Mesothelial cell of epicardium (in vitro differentiated cells): ENCODE measurements around the gene UBE2D4. TPM values are rescaled to one million over a fixed set of nuclear protein-coding genes. Genes with fewer than 3 reads are reported as not detected.
"Not testable (repeated sequence)": the region's sequence is repeated elsewhere in the genome, so short reads cannot be mapped to it uniquely, and the experiment has no call there.

Experiments
- DNase-seq, 2 experiments: peaks; one replicate each; pipeline ENCODE4 v3.0.0; 2021; ENCODE audit warnings: low spot score in 2 of 2; ENCODE audit not compliant: unreplicated experiment in 2 of 2
- H3K27ac Mint-ChIP-seq: 2 replicates; pipeline ENCODE4 v1.8.0; 2021; ENCODE audit warnings: mixed read lengths
- H3K27me3 Mint-ChIP-seq: 2 replicates; pipeline ENCODE4 v1.8.0; 2021; ENCODE audit warnings: low read depth, mixed read lengths
- H3K36me3 Mint-ChIP-seq: 2 replicates; pipeline ENCODE4 v1.8.0; 2021; ENCODE audit warnings: mixed read lengths
- H3K4me1 Mint-ChIP-seq: 2 replicates; pipeline ENCODE4 v1.8.0; 2021; ENCODE audit warnings: mixed read lengths
- H3K4me3 Mint-ChIP-seq: 2 replicates; pipeline ENCODE4 v1.8.0; 2021; ENCODE audit warnings: mild to moderate bottlenecking, moderate library complexity, mixed read lengths
- H3K9me3 Mint-ChIP-seq: 2 replicates; pipeline ENCODE4 v1.8.0; 2021; ENCODE audit warnings: mixed read lengths
- total RNA-seq: library from RNA; stranded (reverse); gene quantifications from 3 replicates; pipeline ENCODE4 v1.2.1, GENCODE V29; 2021
- TF ChIP-seq, protein P1 (sequence below): fragments of 200-600 bp; sonication (generic); IDR thresholded peaks from one replicate; pipeline ENCODE4 v1.5.0; 2021; ENCODE audit warnings: antibody characterized with exemption; ENCODE audit not compliant: unreplicated experiment

The UBE2D4 gene
- total RNA-seq, 1 donor from 2014 or later: 10.1 TPM

DNA sequence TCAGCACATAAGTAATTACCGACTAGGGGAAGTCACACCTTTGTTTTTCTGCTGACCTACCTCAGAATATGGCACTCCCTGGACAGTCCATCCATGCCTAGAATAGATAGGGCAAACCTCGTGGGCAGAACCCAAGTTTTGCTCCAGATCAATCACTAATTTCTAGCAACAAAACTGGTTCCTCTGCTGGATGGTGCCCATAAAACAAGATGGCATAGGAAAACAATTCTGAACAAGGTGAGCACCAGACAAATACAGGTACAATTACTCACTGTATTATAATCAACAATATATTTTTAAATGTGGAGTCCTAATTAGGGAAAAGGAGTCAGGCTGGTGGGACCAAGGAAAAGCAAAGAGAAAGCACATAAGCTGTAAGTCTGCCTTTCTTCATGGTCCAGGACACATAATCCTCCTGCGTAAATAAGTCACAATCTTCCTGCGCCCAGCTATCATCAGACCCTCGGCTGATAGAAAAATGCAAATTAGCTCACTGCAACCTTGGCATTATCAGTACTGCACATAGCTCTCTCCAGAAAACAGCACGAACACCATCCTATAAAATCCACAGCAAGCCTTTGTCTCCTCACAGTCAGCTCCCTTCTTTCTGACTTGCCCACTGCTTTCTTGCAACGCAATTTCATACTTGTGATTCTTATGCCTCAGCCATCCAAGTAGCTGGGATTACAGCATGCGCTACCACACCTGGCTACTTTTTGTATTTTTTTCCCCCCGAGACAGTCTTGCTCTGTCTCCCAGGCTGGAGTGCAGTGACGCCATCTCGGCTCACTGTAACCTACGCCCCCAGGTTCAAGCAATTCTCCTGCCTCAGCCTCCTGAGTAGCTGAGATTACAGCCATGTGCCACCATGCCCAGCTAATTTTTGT is 34.9 kb upstream of the UBE2D4 start:
- Mint-ChIP-seq H3K9me3 (peaks cover 5% of the 10 kb centered on the region), H3K4me1 (peaks cover 21% of the 10 kb centered on the region), H3K4me3 (no peak overlapping the region), H3K27ac (no peak overlapping the region), H3K27me3 (no peaks in the 10 kb centered on the region), H3K36me3 (peaks cover 21% of the 10 kb centered on the region)
- no peak for DNase-seq
- TF ChIP-seq, protein P1, sequence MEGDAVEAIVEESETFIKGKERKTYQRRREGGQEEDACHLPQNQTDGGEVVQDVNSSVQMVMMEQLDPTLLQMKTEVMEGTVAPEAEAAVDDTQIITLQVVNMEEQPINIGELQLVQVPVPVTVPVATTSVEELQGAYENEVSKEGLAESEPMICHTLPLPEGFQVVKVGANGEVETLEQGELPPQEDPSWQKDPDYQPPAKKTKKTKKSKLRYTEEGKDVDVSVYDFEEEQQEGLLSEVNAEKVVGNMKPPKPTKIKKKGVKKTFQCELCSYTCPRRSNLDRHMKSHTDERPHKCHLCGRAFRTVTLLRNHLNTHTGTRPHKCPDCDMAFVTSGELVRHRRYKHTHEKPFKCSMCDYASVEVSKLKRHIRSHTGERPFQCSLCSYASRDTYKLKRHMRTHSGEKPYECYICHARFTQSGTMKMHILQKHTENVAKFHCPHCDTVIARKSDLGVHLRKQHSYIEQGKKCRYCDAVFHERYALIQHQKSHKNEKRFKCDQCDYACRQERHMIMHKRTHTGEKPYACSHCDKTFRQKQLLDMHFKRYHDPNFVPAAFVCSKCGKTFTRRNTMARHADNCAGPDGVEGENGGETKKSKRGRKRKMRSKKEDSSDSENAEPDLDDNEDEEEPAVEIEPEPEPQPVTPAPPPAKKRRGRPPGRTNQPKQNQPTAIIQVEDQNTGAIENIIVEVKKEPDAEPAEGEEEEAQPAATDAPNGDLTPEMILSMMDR: no peak

DNA sequence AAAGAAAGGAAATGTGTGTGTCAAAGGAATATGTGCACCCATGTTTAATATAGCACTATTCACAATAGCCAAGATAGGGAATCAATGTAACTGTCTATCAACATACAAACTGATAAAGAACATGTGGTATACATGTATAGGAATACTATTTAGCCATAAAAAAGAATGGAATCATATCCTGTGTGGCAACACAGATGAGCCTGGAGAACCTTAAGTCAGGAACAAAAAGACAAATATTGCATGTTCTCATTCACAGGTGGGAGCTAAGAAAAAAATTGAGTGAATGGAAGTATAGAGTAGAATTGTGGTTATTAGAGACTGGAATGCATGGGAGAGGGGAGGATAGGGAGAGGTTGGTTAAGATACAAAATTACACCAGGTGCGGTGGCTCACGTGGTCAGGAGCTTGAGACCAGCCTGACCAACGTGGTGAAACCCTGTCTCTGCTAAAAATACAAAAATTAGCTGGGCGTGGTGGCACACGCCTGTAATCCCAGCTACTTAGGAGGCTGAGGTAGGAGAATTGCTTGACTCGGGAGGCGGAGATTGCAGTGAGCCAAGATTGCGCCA is 30.3 kb upstream of the UBE2D4 start:
- TF ChIP-seq, protein P1: no peak
- no peaks in the 10 kb centered on the region for H3K27me3 Mint-ChIP-seq
- peaks cover 9% of the 10 kb centered on the region for H3K4me1 Mint-ChIP-seq
- H3K4me3 Mint-ChIP-seq: no peak overlapping the region
- DNase-seq: no peak
- H3K9me3 Mint-ChIP-seq: peaks cover 5% of the 10 kb centered on the region
- no peak overlapping the region for H3K27ac Mint-ChIP-seq
- H3K36me3 Mint-ChIP-seq: peaks cover 21% of the 10 kb centered on the region

DNA sequence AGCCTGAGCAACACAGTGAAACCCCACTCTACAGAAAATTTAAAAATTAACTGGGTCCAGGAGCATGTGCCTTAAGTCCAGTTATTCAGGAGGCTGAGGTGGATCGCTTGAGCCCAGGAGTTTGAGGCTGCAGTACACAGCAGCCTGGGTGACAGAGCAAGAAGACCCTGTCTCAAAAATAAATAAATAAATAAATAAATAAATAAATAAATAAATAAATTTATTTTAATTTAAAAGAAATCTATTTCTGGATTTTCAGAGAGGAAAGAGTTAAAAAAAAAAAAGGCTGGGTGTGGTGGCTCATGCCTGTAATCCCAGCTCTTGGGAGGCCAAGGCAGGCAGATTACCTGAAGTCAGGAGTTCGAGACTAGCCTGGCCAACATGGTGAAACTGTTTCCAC is 27.7 kb upstream of the UBE2D4 start:
- H3K27ac Mint-ChIP-seq, DNase-seq, H3K9me3 Mint-ChIP-seq, H3K27me3 Mint-ChIP-seq, H3K4me1 Mint-ChIP-seq, H3K4me3 Mint-ChIP-seq: not testable (repeated sequence)
- H3K36me3 Mint-ChIP-seq: peaks cover 15% of the 10 kb centered on the region

DNA sequence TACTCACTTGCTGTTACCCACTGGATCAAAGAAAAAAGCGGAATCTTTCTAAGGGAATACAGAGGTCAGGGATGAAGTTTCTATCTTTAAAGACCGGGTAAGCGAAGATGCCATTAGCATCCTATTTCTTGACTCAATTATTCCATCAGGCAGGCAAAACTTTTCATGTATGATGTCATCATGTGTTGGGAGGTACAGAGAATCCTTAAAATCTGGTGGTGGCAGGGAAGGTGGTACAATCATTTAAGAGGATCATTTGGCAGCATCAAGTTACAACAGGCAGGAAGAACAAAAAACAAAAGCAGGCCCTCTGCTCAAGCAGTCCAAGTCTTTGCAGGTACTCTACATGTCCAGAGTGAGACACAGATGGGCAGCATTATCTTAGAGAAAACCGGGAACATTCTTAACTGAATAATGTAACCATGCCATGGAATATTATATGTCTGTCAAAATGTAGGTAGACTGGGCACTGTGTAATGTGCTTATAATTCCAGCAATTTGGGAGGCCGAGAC is 23.6 kb upstream of the UBE2D4 start:
- Mint-ChIP-seq H3K4me3 (no peak overlapping the region), H3K9me3 (no peaks in the 10 kb centered on the region), H3K27ac (no peak overlapping the region), H3K4me1 (peaks cover 16% of the 10 kb centered on the region), H3K36me3 (no peaks in the 10 kb centered on the region), H3K27me3 (no peaks in the 10 kb centered on the region)
- no peak for DNase-seq
- TF ChIP-seq, protein P1: no peak

DNA sequence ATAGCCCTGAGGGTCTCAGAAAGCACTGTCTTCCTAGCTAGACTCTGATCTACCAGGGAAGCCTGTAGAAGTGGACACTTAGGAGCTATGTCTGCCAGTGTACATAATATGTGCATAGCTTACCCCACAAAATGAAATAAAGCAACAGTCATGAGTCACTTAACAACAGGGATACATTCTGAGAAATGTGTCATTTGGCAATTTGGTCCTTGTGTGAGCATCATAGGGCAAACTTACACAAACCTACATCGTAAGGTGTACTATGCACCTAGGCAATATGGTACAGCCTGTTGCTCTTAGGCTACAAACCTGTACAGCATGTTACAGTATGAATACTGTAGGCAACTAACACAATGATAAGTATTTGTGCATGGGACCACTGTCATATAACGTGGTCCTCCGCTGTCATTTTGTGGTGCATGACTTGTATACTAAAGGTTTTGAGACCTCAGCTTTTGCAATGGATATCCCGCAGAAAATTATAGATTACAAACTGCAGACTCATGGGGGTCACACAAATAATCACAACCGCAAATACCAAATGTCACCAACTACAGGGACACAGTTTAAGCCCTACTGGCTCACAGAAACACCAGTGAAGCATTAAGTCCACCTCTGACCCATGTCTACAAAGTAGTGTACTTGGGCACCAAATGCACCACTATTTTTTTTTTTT is 21.6 kb upstream of the UBE2D4 start:
- DNase-seq: no peak
- TF ChIP-seq, protein P1: no peak
- no peaks in the 10 kb centered on the region for H3K36me3 Mint-ChIP-seq
- peak overlapping the region; percentile 95 for H3K4me3 Mint-ChIP-seq
- no peak overlapping the region for H3K27ac Mint-ChIP-seq
- H3K9me3 Mint-ChIP-seq: no peaks in the 10 kb centered on the region
- peaks cover 16% of the 10 kb centered on the region for H3K4me1 Mint-ChIP-seq
- H3K27me3 Mint-ChIP-seq: no peaks in the 10 kb centered on the region
